Activated CD4-positive, CD25-positive, alpha-beta regulatory T cell treated with anti-CD3 and anti-CD28 coated beads, Interleukin-2, amount 50 U/mL, for 24 hours (primary cell): ENCODE data around the gene DYSF.
A peak's percentile ranks its signal among the peaks of the same experiment; 100 is the strongest.

Experiments used
- ATAC-seq, 2 donors: fragments of 150-1000 bp; cut with Tn5 transposase; one replicate each; pipeline ENCODE4 v1.10.0; 2021; ENCODE audit warnings: mild to moderate bottlenecking in 1 of 2, moderate library complexity in 1 of 2

Gene DYSF

GRCh38 chr2:71555798-71556454 is 102.6 kb downstream of the DYSF start:
- no peak for ATAC-seq

- no peak for ATAC-seq
These were observed 103.4 kb downstream of the DYSF start for GRCh38 chr2:71556692-71557250.

- ATAC-seq = no peak
These were observed 104.0 kb downstream of the DYSF start for GRCh38 chr2:71557321-71557720.

- no peak for ATAC-seq
These were observed 105.1 kb downstream of the DYSF start for GRCh38 chr2:71558300-71559051.

GRCh38 chr2:71559080-71559827 is 105.9 kb downstream of the DYSF start:
- ATAC-seq = no peak

- ATAC-seq = no peak
These were observed 106.7 kb downstream of the DYSF start for GRCh38 chr2:71559828-71560637.

GRCh38 chr2:71560638-71561011 is 107.3 kb downstream of the DYSF start:
- no peak for ATAC-seq

GRCh38 chr2:71561441-71562267 is 108.3 kb downstream of the DYSF start:
- no peak for ATAC-seq

GRCh38 chr2:71562518-71562917 is 109.2 kb downstream of the DYSF start:
- ATAC-seq = no peak

- no peak for ATAC-seq
These were observed 110.5 kb downstream of the DYSF start for GRCh38 chr2:71563872-71564271.

- ATAC-seq = no peak
These were observed 111.0 kb downstream of the DYSF start for GRCh38 chr2:71564361-71564760.

GRCh38 chr2:71564790-71565189 is 111.4 kb downstream of the DYSF start:
- ATAC-seq = peak in 1 of 2 donors; percentile 27

GRCh38 chr2:71566372-71566771 is 113.0 kb downstream of the DYSF start:
- no peak for ATAC-seq

- ATAC-seq = no peak
These were observed 114.3 kb downstream of the DYSF start for GRCh38 chr2:71567625-71568024.

- ATAC-seq = no peak
These were observed 114.7 kb downstream of the DYSF start for GRCh38 chr2:71568103-71568502.

GRCh38 chr2:71570511-71570910 is 117.2 kb downstream of the DYSF start:
- ATAC-seq = no peak

- no peak for ATAC-seq
These were observed 117.6 kb downstream of the DYSF start for GRCh38 chr2:71570951-71571460.

- ATAC-seq = no peak
These were observed 118.6 kb downstream of the DYSF start for GRCh38 chr2:71571945-71572344.

- no peak for ATAC-seq
These were observed 122.6 kb downstream of the DYSF start for GRCh38 chr2:71575966-71576365.

- no peak for ATAC-seq
These were observed 123.2 kb downstream of the DYSF start for GRCh38 chr2:71576541-71576940.

- ATAC-seq = no peak
These were observed 123.8 kb downstream of the DYSF start for GRCh38 chr2:71577209-71577608.
